Cardiac septum (tissue), 1 donor: ENCODE measurements around the gene WSCD1. TPM values are rescaled to one million over a fixed set of nuclear protein-coding genes. Genes with fewer than 3 reads are reported as not detected.

ENCODE experiments used
- DNase-seq: peaks from one replicate; pipeline ENCODE4 v3.0.0-alpha.2; 2020; ENCODE audit warnings: low spot score
- intact Hi-C: fragments of 100-400 bp; cut with DNase I; formaldehyde crosslinking; loops from one replicate; pipeline ENCODE4 v1.14.0; 2022
- total RNA-seq: library from RNA; stranded (reverse); fragmentation: NEBNext Ultra II Directional; extraction: Animal tissue kit (Norgen Biotek cat#: 25700); gene quantifications from one replicate; pipeline ENCODE4 v1.2.1, GENCODE V29; 2021
- donor health status: DM: no; HTN: no; CAD: no.

WSCD1 gene
- total RNA-seq, 1 donor from 2014 or later = 1.4 TPM

DNA sequence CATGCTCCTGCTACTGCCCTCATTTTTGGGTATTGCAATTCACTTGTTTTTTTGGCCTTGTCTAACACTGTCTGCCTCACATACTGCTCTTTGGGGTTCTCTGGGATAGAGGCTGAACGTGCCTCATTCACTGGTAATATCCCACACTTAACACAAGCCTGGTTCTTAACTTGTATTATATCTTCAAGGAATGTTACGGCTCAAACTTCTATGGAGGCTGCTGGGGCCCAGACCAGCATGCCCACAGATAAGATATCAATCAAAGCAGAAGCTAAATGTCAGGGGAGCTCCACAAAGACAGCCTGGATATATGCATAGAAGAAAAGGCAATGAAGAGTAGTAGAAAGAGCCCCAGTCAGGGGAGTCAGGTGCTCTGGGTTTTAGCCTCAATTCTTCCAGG lies 103.5 kb downstream of the WSCD1 start:
- no peak for DNase-seq
- intact Hi-C loops = no loop called here
